GM12865 (cell line): Measurements from ENCODE around the gene FCGR3B.
"Not testable (repeated sequence)": the region's sequence is repeated elsewhere in the genome, so short reads cannot be mapped to it uniquely, and the experiment has no call there.

Experiments used
- DNase-seq: peaks from one replicate; pipeline ENCODE4 v3.0.0; 2010; ENCODE audit warnings: low read depth
- H3K4me3 ChIP-seq: 2 replicates; pipeline ENCODE4 v1.5.1; 2011; ENCODE audit warnings: mild to moderate bottlenecking, low read depth, low read length, control low read depth

Gene FCGR3B

GRCh38 chr1:161621181-161622000, 9.6 kb downstream of the FCGR3B start:
- peak; percentile 90 for DNase-seq
- peak overlapping the region; percentile 62 for H3K4me3 ChIP-seq

DNA sequence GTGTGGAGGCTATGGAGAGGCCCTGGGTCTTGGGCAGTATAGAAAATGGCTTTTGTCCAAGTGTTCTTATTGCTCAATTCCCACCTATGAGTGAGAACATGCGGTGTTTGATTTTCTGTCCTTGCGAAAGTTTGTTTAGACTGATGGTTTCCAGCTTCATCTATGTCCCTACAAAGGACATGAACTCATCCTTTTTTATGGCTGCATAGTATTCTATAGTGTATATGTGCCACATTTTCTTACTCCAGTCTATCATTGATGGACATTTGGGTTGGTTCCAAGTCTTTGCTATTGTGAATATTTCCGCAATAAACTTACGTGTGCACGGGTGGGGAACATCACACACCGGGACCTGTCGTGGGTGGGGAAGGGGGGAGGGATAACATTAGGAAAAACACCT, 10.6 kb downstream of the FCGR3B start:
- H3K4me3 ChIP-seq, result peak overlapping the region; percentile 62; the same call in 1 of the 2 replicates
- not testable (repeated sequence) for DNase-seq

DNA sequence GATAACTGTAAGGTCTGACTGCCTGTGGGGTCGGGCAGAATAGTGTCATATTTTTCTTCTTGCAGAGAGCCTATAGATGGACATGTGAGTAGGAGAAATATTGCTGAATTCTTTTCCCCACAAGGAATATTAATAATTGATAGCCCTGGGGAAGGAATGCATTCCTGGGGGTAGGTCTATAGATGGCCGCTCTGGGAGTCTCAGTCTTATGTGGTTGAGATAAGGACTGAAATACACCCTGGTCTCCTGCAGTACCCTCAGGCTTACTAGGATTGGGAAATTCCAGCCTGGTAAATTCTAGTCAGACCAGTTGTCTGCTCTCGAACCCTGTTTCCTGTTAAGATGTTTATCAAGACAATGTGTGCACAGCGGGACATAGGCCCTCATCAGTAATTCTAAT, 12.5 kb downstream of the FCGR3B start:
- not testable (repeated sequence) for DNase-seq, H3K4me3 ChIP-seq

GRCh38 chr1:161616417-161616816, 14.6 kb downstream of the FCGR3B start:
- not testable (repeated sequence) for DNase-seq, H3K4me3 ChIP-seq

- not testable (repeated sequence) for H3K4me3 ChIP-seq, DNase-seq
Measured at GRCh38 chr1:161613142-161613514, 17.8 kb downstream of the FCGR3B start.

DNA sequence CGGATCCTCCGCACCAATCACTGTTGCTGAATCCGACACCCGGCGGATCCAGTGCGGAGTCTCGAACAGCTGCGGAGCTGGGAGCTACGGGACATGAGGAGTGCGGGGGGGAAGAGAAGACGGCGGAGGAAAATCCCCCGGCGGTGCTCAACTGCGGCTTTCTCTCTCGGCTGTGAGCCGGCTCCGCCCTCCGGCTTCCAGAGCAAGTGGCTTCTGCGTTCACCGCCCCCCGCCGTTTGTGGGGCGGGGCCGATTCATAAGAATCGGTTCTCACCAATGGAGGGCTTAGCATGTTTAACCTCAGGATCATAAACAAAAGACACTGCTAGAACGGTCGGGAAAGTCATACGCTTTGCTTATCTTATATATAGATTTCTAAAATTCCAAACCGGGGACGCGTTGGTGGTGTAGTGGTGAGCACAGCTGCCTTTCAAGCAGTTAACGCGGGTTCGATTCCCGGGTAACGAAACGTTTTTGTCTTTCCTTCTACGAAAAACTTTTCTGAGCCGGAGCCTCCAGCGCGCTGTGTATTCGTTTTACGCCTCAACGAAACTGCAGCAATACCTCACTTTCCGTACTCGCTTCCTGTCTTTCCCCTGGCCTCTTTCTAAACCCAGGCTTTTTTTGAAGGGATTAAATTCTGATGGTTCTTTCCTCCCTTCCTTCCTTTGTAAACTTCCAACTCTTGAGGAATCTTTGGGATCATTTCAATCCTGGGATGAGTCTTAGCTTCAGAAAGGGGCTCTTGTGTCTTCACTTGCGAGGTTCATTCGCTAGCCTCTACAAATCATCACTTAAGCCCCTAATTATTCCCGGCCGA, 18.4 kb downstream of the FCGR3B start:
- peak; percentile 97 for DNase-seq
- H3K4me3 ChIP-seq, result peak overlapping the region; percentile 70

GRCh38 chr1:161611866-161612321, 19.1 kb downstream of the FCGR3B start:
- peak overlapping the region; percentile 70 for H3K4me3 ChIP-seq
- DNase-seq, result peak; percentile 49

- not testable (repeated sequence) for H3K4me3 ChIP-seq, DNase-seq
Measured at GRCh38 chr1:161610198-161610597, 20.8 kb downstream of the FCGR3B start.

DNA sequence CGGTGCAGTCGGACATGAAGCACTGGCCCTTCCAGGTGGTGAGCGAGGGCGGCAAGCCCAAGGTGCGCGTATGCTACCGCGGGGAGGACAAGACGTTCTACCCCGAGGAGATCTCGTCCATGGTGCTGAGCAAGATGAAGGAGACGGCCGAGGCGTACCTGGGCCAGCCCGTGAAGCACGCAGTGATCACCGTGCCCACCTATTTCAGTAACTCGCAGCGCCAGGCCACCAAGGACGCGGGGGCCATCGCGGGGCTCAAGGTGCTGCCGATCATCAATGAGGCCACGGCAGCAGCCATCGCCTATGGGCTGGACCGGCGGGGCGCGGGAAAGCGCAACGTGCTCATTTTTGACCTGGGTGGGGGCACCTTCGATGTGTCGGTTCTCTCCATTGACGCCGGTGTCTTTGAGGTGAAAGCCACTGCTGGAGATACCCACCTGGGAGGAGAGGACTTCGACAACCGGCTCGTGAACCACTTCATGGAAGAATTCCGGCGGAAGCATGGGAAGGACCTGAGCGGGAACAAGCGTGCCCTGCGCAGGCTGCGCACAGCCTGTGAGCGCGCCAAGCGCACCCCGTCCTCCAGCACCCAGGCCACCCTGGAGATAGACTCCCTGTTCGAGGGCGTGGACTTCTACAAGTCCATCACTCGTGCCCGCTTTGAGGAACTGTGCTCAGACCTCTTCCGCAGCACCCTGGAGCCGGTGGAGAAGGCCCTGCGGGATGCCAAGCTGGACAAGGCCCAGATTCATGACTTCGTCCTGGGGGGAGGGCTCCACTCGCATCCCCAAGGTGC, 24.2 kb downstream of the FCGR3B start:
- H3K4me3 ChIP-seq, DNase-seq: not testable (repeated sequence)

GRCh38 chr1:161605762-161606540, 25.0 kb downstream of the FCGR3B start:
- not testable (repeated sequence) for H3K4me3 ChIP-seq, DNase-seq

DNA sequence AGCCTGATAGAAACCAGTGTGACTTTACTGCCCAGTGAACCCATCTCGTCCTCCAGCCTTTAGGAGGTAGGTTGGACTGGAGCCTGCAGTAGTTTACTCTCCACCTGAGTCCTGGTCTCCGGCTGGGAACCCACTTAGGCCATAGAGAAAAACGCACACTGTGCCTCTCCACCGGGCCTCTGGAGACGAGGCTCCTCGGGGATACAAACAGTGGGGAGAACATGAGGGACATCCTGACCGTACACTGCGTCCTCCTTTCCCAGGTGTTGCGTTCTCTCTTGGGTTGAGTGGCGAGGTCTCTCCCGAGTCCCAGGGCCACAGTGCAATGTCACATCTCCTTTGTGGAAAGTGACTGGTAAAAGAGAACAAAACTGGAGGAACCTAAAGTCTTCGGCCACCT, 26.0 kb downstream of the FCGR3B start:
- not testable (repeated sequence) for DNase-seq

DNA sequence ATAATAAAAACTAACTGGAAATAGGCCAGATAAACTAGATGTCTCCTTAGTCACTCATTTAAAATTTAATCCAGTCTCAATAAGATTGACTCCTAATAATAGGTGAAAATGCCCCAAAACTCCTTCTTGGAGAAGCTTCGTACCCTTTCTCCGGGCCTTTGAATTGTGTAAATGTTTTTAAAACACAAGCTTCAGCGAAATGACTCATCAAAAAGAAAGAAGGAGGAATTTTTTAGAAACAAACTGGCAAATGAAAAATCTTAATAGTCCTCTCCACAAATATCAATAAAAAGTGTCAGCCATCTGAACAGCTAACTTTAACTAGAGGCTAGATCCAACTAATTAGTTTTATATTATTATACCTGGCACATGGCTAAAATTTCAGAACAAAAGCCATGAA, 33.9 kb downstream of the FCGR3B start:
- DNase-seq, H3K4me3 ChIP-seq: not testable (repeated sequence)

More for the DNA sequence above, 26.0 kb downstream of the FCGR3B start:
- H3K4me3 ChIP-seq, result not testable (repeated sequence)

DNA sequence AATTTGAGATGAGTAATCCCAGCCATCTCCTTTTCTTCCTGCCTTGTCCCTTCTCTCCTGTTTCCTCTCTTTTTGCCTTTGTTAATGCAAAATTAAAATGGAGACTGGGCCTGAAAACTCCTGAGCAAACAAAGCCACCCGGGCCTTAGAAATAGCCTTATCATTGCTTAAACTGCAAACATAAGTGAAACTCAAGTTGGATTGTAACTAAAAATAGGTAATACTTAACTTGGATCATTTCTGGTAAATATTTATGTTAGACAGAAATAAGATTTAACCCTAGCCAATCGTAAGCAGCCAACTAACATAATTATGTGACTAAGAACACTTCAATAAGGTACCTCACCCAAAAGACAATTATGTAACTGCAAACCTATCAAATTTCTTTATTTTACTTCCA, 35.4 kb downstream of the FCGR3B start:
- H3K4me3 ChIP-seq, DNase-seq: not testable (repeated sequence)

DNA sequence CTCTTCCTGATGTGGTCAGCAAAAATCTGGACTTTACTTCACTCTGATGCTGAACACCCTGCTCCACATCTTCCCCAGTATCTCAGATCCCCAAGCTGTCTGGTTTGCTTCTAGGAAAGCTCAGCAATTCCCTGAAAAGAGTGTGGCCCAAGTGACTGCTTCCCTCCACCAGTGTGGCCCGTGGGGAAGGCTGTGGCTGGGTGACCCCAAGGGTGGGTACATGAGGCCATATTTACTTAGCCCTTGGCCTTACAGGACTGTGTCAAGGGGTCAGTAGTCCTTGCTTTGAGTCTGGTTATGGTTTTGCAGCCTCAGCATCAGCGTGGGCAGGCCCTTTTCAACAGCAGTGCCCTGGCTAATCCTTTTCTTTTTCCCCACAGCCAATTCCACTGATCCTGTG, 35.8 kb downstream of the FCGR3B start:
- not testable (repeated sequence) for DNase-seq, H3K4me3 ChIP-seq

GRCh38 chr1:161594269-161594984, 36.5 kb downstream of the FCGR3B start:
- DNase-seq, H3K4me3 ChIP-seq: not testable (repeated sequence)

- DNase-seq, H3K4me3 ChIP-seq: not testable (repeated sequence)
Measured at GRCh38 chr1:161593092-161593755, 37.8 kb downstream of the FCGR3B start.

DNA sequence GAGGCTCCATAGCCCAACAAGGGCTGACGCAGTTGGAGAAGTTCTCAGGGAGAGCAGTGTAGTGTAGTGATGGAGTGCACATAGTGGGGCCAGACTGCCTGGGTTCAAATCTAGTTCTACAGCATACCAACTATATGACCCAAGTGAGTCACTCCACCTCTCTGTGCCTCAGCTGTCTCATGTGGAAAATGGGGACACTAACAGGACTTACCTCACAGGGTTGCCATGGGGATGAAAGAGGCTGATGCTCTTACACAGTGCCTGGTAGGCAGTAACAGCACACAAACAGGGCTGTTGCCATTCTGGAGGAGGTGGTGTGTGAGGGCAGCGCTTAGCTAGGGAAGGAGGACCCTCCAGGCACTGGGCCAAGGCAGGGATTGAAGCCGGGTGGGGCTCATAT, 38.4 kb downstream of the FCGR3B start:
- H3K4me3 ChIP-seq, DNase-seq: not testable (repeated sequence)
